ENCODE measurements around the gene PRKCZ. TPM values are rescaled to one million over a fixed set of nuclear protein-coding genes. Genes with fewer than 3 reads are reported as not detected.

Gene PRKCZ
- total RNA-seq, 2 donors from 2014 or later, result 11.8 to 22.4 TPM

Other genes starting within 250 kb of the PRKCZ start
- 100 to 1,000 TPM; 267 to 358 TPM for gene GNB1, start 159.3 kb upstream of the PRKCZ start, total RNA-seq
- gene CALML6, start 135.2 kb upstream of the PRKCZ start, total RNA-seq, result 1 to 10 TPM; 1.4 to 2.6 TPM
- 1 to 10 TPM in 1 of 2 donors, under 1 TPM in 1; 0.64 to 1.5 TPM for gene TMEM52, start 131.1 kb upstream of the PRKCZ start, total RNA-seq
- gene CFAP74, start 46.6 kb upstream of the PRKCZ start, total RNA-seq, result not detected
- gene GABRD, start 31.1 kb upstream of the PRKCZ start, total RNA-seq, result not detected
- 10 to 100 TPM; 59.1 to 66.9 TPM for gene FAAP20, start 144.4 kb downstream of the PRKCZ start, total RNA-seq
- gene SKI, start 177.9 kb downstream of the PRKCZ start, total RNA-seq, result 10 to 100 TPM; 26.6 to 43.8 TPM